GM12873 (cell line): ENCODE data around the gene BEND4.

Source experiments
- TF ChIP-seq, protein P1 (sequence below): IDR thresholded peaks from 2 replicates; pipeline ENCODE4 v1.5.1; 2012; ENCODE audit warnings: low read depth, mild to moderate bottlenecking, moderate library complexity, low read length, control low read depth; ENCODE audit not compliant: insufficient read depth; ENCODE audit errors: missing control alignments

BEND4 gene

GRCh38 chr4:42101446-42101975 is 50.9 kb downstream of the BEND4 start:
- TF ChIP-seq, protein P1, sequence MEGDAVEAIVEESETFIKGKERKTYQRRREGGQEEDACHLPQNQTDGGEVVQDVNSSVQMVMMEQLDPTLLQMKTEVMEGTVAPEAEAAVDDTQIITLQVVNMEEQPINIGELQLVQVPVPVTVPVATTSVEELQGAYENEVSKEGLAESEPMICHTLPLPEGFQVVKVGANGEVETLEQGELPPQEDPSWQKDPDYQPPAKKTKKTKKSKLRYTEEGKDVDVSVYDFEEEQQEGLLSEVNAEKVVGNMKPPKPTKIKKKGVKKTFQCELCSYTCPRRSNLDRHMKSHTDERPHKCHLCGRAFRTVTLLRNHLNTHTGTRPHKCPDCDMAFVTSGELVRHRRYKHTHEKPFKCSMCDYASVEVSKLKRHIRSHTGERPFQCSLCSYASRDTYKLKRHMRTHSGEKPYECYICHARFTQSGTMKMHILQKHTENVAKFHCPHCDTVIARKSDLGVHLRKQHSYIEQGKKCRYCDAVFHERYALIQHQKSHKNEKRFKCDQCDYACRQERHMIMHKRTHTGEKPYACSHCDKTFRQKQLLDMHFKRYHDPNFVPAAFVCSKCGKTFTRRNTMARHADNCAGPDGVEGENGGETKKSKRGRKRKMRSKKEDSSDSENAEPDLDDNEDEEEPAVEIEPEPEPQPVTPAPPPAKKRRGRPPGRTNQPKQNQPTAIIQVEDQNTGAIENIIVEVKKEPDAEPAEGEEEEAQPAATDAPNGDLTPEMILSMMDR, result no peak

DNA sequence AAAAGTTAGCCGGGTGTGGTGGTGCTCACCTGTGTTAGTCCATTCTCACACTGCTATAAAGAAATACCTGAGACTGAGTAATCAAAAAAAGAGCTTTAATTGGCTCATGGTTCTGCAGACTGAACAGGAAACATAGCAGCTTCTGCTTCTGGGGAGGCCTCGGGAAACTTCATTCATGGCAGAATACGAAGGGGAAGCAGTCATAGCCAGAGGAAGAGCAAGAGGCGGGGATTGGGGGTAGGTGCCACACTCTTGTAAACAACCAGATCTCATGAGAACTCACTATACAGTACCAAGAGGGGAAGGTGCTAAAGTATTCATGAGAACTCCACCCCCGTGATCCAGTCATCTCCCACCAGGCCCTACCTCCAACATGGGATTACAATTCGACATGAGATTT is 64.1 kb downstream of the BEND4 start:
- TF ChIP-seq, protein P1, result no peak

DNA sequence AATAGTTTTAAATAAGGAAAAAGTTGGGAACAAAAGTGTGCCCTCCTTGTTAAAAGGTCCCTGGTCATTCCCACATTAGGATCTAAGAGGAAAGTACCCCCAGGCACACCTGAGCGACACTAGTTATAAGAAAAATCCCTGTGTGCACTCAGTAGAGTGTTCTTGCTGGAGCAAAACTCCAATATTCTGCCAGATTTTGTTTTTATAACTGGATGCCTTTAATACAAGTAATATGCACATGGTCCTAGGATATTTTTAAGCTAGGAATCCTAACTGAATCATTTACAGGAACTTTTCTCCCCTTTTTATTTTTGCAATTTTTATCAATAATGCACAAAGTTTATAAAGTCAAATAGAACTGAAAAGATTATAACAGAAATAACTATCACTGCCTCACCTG is 68.6 kb downstream of the BEND4 start:
- TF ChIP-seq, protein P1, result no peak

DNA sequence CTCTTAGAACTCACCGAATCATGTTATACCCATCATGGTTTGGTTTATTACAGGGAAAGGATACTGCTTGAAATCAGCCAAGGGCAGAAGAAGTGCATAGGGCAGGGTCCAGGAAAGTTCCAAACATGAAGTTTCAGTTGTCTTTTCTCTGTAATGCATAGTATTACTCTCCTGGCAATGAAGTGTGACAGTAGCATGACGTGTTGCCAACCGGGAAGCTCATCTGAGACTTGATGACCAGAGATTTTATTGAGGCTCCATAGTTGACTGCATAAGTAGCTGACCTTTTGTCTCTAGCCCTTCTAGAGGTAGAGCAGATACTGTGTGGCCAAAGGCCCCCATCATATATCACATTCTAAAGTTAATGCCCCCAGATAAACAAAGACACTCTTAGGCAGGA is 72.1 kb downstream of the BEND4 start:
- TF ChIP-seq, protein P1, result no peak

DNA sequence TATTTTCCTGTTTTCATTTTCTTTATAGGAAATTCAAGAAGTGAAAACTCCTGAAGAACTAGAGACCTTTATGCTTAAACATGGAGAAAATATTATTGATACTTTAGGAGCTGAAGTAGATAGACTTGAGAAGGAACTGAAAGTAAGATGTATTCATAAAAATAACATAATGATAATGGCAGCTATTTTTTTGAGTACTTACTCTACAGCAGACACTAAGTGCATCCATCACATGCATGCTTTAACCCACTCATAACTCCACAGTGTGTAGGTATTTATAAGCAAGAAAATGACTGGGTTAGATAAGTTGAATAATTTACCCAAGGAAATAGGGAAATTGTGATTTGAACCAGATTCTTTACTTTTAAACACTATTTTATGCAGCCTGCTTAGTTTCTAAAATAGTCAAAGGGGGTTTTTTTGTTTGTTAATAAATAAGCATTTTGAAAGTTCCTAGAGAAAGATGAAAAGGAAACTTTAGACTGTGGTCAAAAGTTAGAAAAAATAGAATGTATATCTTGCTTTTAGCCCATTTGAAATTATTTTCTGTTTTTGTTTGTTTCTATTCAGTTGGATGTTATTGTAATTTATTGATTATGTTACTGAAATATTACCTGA is 74.2 kb downstream of the BEND4 start:
- TF ChIP-seq, protein P1, result no peak

- TF ChIP-seq, protein P1, result no peak
Observed at GRCh38 chr4:42074294-42074693, 78.2 kb downstream of the BEND4 start.

GRCh38 chr4:42070463-42070862 is 82.0 kb downstream of the BEND4 start:
- TF ChIP-seq, protein P1, result no peak
